Measurements from ENCODE around the gene LRRC56. TPM values are rescaled to one million over a fixed set of nuclear protein-coding genes. Genes with fewer than 3 reads are reported as not detected.

The LRRC56 gene
- total and polyA plus RNA-seq, 2 of the 13 experiments (the other 11 are each of a cell fraction or from before 2014, with no cell fraction given), result 0.11 to 0.29 TPM

GRCh38 chr11:578276-579035 is 41.1 kb downstream of the LRRC56 start (continued):
- TF ChIP-seq RFX3 (CRISPR knock-in tag; IDR thresholded peaks at IDR 0.05) (no peak), PHF8 (CRISPR knock-in tag; IDR thresholded peaks at IDR 0.05) (no peak), ZSCAN30 (CRISPR knock-in tag; IDR thresholded peaks at IDR 0.05) (no peak), XBP1 (CRISPR knock-in tag; IDR thresholded peaks at IDR 0.05) (no peak), ZNF460 (CRISPR knock-in tag; IDR thresholded peaks at IDR 0.05; ENCODE audit: borderline replicate concordance) (peak; percentile 91), ZMYM2 (CRISPR knock-in tag; IDR thresholded peaks at IDR 0.05) (peak; percentile 38; the same call in 1 of the 2 replicates), HNF4G (IDR thresholded peaks at IDR 0.05; ENCODE audit: borderline replicate concordance, low read depth, low read length) (peak; percentile 76), HNF4G (CRISPR knock-in tag; IDR thresholded peaks at IDR 0.05; ENCODE audit: borderline replicate concordance, low read depth) (peak; percentile 61; the same call in 1 of the 2 replicates), PRPF4 (IDR thresholded peaks at IDR 0.05; ENCODE audit: low read depth, low read length, poor library complexity, severe bottlenecking) (no peak), ZNF260 (CRISPR knock-in tag; IDR thresholded peaks at IDR 0.05; ENCODE audit: borderline replicate concordance, low read depth) (no peak), NR2F6 (IDR thresholded peaks at IDR 0.05) (no peak), NR2F6 (CRISPR knock-in tag; IDR thresholded peaks at IDR 0.05) (0 out of 2 replicates have a peak, but pooled peaks have one; percentile 5), ZNF687 (CRISPR knock-in tag; IDR thresholded peaks at IDR 0.05) (peak; percentile 54), ZIK1 (CRISPR knock-in tag; IDR thresholded peaks at IDR 0.05; ENCODE audit: borderline replicate concordance, low read depth) (no peak), ZBTB7B (CRISPR knock-in tag; IDR thresholded peaks at IDR 0.05) (no peak), ARNTL (CRISPR knock-in tag; IDR thresholded peaks at IDR 0.05) (0 out of 2 replicates have a peak, but pooled peaks have one; percentile 33)
- TF ChIP-seq, protein P1, sequence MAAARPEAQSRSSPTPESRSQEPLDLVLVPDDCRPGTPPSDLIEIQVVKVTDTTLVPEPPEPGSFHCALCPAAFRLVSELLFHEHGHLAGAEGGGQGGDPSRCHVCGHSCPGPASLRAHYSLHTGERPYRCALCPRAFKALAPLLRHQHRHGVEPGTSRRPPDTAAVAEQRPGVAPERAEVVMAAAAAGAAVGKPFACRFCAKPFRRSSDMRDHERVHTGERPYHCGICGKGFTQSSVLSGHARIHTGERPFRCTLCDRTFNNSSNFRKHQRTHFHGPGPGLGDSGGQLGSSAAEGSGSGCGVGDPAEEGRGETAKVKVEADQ (CRISPR knock-in tag; IDR thresholded peaks at IDR 0.05; ENCODE audit: borderline replicate concordance), result no peak
- TF ChIP-seq, protein P2, sequence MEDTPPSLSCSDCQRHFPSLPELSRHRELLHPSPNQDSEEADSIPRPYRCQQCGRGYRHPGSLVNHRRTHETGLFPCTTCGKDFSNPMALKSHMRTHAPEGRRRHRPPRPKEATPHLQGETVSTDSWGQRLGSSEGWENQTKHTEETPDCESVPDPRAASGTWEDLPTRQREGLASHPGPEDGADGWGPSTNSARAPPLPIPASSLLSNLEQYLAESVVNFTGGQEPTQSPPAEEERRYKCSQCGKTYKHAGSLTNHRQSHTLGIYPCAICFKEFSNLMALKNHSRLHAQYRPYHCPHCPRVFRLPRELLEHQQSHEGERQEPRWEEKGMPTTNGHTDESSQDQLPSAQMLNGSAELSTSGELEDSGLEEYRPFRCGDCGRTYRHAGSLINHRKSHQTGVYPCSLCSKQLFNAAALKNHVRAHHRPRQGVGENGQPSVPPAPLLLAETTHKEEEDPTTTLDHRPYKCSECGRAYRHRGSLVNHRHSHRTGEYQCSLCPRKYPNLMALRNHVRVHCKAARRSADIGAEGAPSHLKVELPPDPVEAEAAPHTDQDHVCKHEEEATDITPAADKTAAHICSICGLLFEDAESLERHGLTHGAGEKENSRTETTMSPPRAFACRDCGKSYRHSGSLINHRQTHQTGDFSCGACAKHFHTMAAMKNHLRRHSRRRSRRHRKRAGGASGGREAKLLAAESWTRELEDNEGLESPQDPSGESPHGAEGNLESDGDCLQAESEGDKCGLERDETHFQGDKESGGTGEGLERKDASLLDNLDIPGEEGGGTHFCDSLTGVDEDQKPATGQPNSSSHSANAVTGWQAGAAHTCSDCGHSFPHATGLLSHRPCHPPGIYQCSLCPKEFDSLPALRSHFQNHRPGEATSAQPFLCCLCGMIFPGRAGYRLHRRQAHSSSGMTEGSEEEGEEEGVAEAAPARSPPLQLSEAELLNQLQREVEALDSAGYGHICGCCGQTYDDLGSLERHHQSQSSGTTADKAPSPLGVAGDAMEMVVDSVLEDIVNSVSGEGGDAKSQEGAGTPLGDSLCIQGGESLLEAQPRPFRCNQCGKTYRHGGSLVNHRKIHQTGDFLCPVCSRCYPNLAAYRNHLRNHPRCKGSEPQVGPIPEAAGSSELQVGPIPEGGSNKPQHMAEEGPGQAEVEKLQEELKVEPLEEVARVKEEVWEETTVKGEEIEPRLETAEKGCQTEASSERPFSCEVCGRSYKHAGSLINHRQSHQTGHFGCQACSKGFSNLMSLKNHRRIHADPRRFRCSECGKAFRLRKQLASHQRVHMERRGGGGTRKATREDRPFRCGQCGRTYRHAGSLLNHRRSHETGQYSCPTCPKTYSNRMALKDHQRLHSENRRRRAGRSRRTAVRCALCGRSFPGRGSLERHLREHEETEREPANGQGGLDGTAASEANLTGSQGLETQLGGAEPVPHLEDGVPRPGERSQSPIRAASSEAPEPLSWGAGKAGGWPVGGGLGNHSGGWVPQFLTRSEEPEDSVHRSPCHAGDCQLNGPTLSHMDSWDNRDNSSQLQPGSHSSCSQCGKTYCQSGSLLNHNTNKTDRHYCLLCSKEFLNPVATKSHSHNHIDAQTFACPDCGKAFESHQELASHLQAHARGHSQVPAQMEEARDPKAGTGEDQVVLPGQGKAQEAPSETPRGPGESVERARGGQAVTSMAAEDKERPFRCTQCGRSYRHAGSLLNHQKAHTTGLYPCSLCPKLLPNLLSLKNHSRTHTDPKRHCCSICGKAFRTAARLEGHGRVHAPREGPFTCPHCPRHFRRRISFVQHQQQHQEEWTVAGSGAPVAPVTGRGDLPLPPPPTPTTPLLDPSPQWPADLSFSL (CRISPR knock-in tag; IDR thresholded peaks at IDR 0.05), result no peak
